GM10266 (cell line): ENCODE measurements around the gene SLC4A11.

Experiments used
- DNase-seq: peaks from one replicate; pipeline ENCODE4 v3.0.0; 2012; ENCODE audit errors: extremely low spot score
- CTCF ChIP-seq: IDR thresholded peaks from 2 replicates; pipeline ENCODE4 v1.5.1; 2012; ENCODE audit warnings: mild to moderate bottlenecking, low read depth; ENCODE audit not compliant: control insufficient read depth, insufficient read depth; ENCODE audit errors: missing control alignments

The SLC4A11 gene

GRCh38 chr20:3239867-3240775 lies 1.1 kb upstream of the SLC4A11 start:
- no peak for TF ChIP-seq CTCF
- DNase-seq, result no peak

GRCh38 chr20:3238616-3239025 lies 369 bp downstream of the SLC4A11 start:
- no peak for TF ChIP-seq CTCF
- peak; percentile 81 for DNase-seq

- DNase-seq, result no peak
- no peak for TF ChIP-seq CTCF
Observed at GRCh38 chr20:3237958-3238615, 903 bp downstream of the SLC4A11 start.

GRCh38 chr20:3237011-3237957 lies 1.7 kb downstream of the SLC4A11 start:
- no peak for TF ChIP-seq CTCF
- no peak for DNase-seq

GRCh38 chr20:3235666-3236324 lies 3.2 kb downstream of the SLC4A11 start:
- no peak for DNase-seq
- no peak for TF ChIP-seq CTCF

GRCh38 chr20:3233991-3234498 lies 4.9 kb downstream of the SLC4A11 start:
- no peak for DNase-seq
- no peak for TF ChIP-seq CTCF
